ENCODE measurements around the gene DNAL4.
A peak's percentile ranks its signal among the peaks of the same experiment; 100 is the strongest.

Gene DNAL4

GRCh38 chr22:38784035-38784434 is 9.9 kb downstream of the DNAL4 start:
- no peak for DNase-seq

- DNase-seq: no peak
These were observed 10.8 kb downstream of the DNAL4 start for GRCh38 chr22:38783095-38783615.

GRCh38 chr22:38782402-38783094 is 11.4 kb downstream of the DNAL4 start:
- DNase-seq: no peak

GRCh38 chr22:38781033-38781432 is 12.9 kb downstream of the DNAL4 start:
- no peak for DNase-seq

GRCh38 chr22:38777087-38777671 is 16.8 kb downstream of the DNAL4 start:
- no peak for DNase-seq

GRCh38 chr22:38776086-38776485 is 17.9 kb downstream of the DNAL4 start:
- DNase-seq: no peak

- DNase-seq: no peak
These were observed 18.3 kb downstream of the DNAL4 start for GRCh38 chr22:38775656-38776055.

- no peak for DNase-seq
These were observed 19.3 kb downstream of the DNAL4 start for GRCh38 chr22:38774496-38775166.

GRCh38 chr22:38773363-38773946 is 20.5 kb downstream of the DNAL4 start:
- no peak for DNase-seq

GRCh38 chr22:38772623-38772873 is 21.4 kb downstream of the DNAL4 start:
- no peak for DNase-seq

- no peak for DNase-seq
These were observed 23.5 kb downstream of the DNAL4 start for GRCh38 chr22:38770257-38770949.

GRCh38 chr22:38768036-38768435 is 25.9 kb downstream of the DNAL4 start:
- DNase-seq: no peak

GRCh38 chr22:38767313-38767712 is 26.6 kb downstream of the DNAL4 start:
- DNase-seq: no peak

- peak; percentile 45 to 54 for DNase-seq
These were observed 27.7 kb downstream of the DNAL4 start for GRCh38 chr22:38766076-38766777.

- DNase-seq: no peak
These were observed 31.4 kb downstream of the DNAL4 start for GRCh38 chr22:38762551-38762983.

GRCh38 chr22:38761202-38762162 is 32.5 kb downstream of the DNAL4 start:
- DNase-seq: no peak

- no peak for DNase-seq
These were observed 33.3 kb downstream of the DNAL4 start for GRCh38 chr22:38760477-38761201.

GRCh38 chr22:38759005-38759404 is 34.9 kb downstream of the DNAL4 start:
- no peak for DNase-seq

GRCh38 chr22:38758276-38758945 is 35.5 kb downstream of the DNAL4 start:
- peak; percentile 82 to 84 for DNase-seq

GRCh38 chr22:38757464-38757757 is 36.5 kb downstream of the DNAL4 start:
- no peak for DNase-seq

Measured in activated T-cell treated with anti-CD3 and anti-CD28 coated beads, Interleukin-2, amount 50 U/mL, for 48 hours (primary cell).